ENCODE measurements around the gene SLBP. TPM values are rescaled to one million over a fixed set of nuclear protein-coding genes. Genes with fewer than 3 reads are reported as not detected.
A peak's percentile ranks its signal among the peaks of the same experiment; 100 is the strongest.

The SLBP gene
- total and polyA plus RNA-seq, 2 donors from 2014 or later, result 30.7 to 42.8 TPM

DNA sequence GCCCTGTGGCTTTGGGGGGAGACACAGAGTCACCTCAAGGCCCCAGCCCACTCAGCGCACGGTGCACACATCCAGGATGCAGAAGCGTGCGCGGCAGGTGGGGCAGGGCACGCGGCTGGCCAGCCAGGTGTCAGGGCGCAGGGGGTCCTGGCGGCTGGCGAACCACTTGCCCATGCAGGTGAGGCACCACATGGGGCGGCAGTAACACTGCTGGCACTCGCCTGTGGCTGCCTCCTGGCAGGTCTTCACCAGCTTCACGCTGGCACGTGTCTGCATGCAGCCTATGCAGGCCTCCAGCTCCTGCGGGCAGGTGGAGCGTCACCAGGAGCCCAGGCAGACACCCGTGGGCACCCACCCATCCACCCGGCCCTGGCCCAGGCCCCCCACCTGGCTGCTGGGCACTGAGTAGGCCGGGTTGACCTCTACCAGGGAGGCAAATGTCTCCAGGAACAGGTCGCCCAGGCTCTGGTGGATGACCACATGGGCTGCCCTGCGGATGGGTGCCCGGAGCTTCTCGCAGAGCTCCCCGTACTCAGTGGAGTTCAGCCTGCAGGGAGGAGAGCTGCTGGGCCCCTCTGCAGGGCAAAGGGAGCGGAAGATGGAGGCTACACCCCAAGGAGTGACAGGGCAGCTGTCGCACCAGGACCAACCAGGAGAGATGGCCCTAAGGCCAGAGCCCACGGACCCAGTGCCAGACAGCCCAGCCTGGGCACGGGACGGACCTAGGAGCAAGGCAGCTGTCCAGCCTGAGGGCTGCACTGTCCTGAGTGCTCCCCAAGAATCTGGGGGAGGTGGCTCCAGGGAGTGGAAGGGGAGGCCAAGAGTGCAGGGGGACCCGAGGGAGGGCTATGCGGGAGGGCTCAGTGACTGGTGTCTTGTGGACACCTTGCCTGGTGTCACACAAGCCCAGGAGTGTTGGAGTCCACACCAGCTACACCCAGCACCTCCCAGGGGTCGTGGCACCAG is 5.3 kb upstream of the SLBP start:
- no peak for FAIRE-seq
- Histone ChIP-seq H3K36me3 (ENCODE audit: control insufficient read depth in 2 of 3, insufficient read depth in 3 of 3, low read length in 3 of 3) (no peaks in the 10 kb centered on the region), H3K27me3 (ENCODE audit: control insufficient read depth, insufficient read depth, low read length) (no peaks in the 10 kb centered on the region), H3K9me3 (ENCODE audit: control insufficient read depth in 2 of 3, insufficient read depth in 1 of 3, low read length in 3 of 3) (no peaks in the 10 kb centered on the region), H3K4me1 (ENCODE audit: control insufficient read depth in 2 of 3, insufficient read depth in 2 of 3, low read depth in 1 of 3, low read length in 3 of 3) (peaks cover 0 to 34% (median 0%) of the 10 kb centered on the region in 3 donors), H3K27ac (ENCODE audit: low read depth in 2 of 2, low read length in 2 of 2) (peak overlapping the region in 1 of 2 donors; percentile 43), H3K9ac (ENCODE audit: low read length in 3 of 3) (no peak overlapping the region), H3K4me3 (ENCODE audit: low read length in 3 of 3) (no peak overlapping the region)
- DNase-seq, result peak in 1 of 5 donors; percentile 73
- intact Hi-C loops (cut with DNase I), result no loop called here
- TF ChIP-seq CTCF (IDR thresholded peaks at IDR 0.05; ENCODE audit: borderline replicate concordance, extremely low read depth, insufficient read depth), result no peak

GRCh38 chr4:1716065-1716945 is 4.2 kb upstream of the SLBP start:
- Histone ChIP-seq H3K36me3 (ENCODE audit: control insufficient read depth in 2 of 3, insufficient read depth in 3 of 3, low read length in 3 of 3) (no peaks in the 10 kb centered on the region), H3K9me3 (ENCODE audit: control insufficient read depth in 2 of 3, insufficient read depth in 1 of 3, low read length in 3 of 3) (no peaks in the 10 kb centered on the region), H3K4me1 (ENCODE audit: control insufficient read depth in 2 of 3, insufficient read depth in 2 of 3, low read depth in 1 of 3, low read length in 3 of 3) (peaks cover 0 to 29% (median 0%) of the 10 kb centered on the region in 3 donors), H3K27ac (ENCODE audit: low read depth in 2 of 2, low read length in 2 of 2) (no peak overlapping the region), H3K9ac (ENCODE audit: low read length in 3 of 3) (no peak overlapping the region), H3K27me3 (ENCODE audit: control insufficient read depth, insufficient read depth, low read length) (no peaks in the 10 kb centered on the region), H3K4me3 (ENCODE audit: low read length in 3 of 3) (no peak overlapping the region)
- peak in 1 of 5 donors; percentile 73 for DNase-seq
- no peak for TF ChIP-seq CTCF (IDR thresholded peaks at IDR 0.05; ENCODE audit: borderline replicate concordance, extremely low read depth, insufficient read depth)
- intact Hi-C loops (cut with DNase I), result no loop called here
- FAIRE-seq, result no peak

GRCh38 chr4:1715002-1715758 is 3.1 kb upstream of the SLBP start:
- no peak overlapping the region for H3K27ac ChIP-seq (ENCODE audit: low read depth in 2 of 2, low read length in 2 of 2)
- intact Hi-C loops (cut with DNase I), result no loop called here
- H3K36me3 ChIP-seq (ENCODE audit: control insufficient read depth in 2 of 3, insufficient read depth in 3 of 3, low read length in 3 of 3), result no peaks in the 10 kb centered on the region
- peak in 2 of 5 donors; percentile 45 to 46 for DNase-seq
- no peak for FAIRE-seq
- H3K4me3 ChIP-seq (ENCODE audit: low read length in 3 of 3), result no peak overlapping the region
- peaks cover 0 to 32% (median 0%) of the 10 kb centered on the region in 3 donors for H3K4me1 ChIP-seq (ENCODE audit: control insufficient read depth in 2 of 3, insufficient read depth in 2 of 3, low read depth in 1 of 3, low read length in 3 of 3)
- H3K9ac ChIP-seq (ENCODE audit: low read length in 3 of 3), result peak overlapping the region in 1 of 3 donors; percentile 34
- H3K27me3 ChIP-seq (ENCODE audit: control insufficient read depth, insufficient read depth, low read length), result no peaks in the 10 kb centered on the region
- H3K9me3 ChIP-seq (ENCODE audit: control insufficient read depth in 2 of 3, insufficient read depth in 1 of 3, low read length in 3 of 3), result no peaks in the 10 kb centered on the region
- no peak for TF ChIP-seq CTCF (IDR thresholded peaks at IDR 0.05; ENCODE audit: borderline replicate concordance, extremely low read depth, insufficient read depth)

Data from kidney (tissue), 14 donors.